SU-DHL-6 (cell line): ENCODE results near the gene ZDHHC4.
"Not testable (repeated sequence)": the region's sequence is repeated elsewhere in the genome, so short reads cannot be mapped to it uniquely, and the experiment has no call there.

ENCODE experiments used
- H2AFZ ChIP-seq: fragments of 200-600 bp; sonication (generic); 2 replicates; pipeline ENCODE4 v1.6.1; 2014; ENCODE audit warnings: low read depth, mild to moderate bottlenecking, moderate library complexity, mixed read lengths, antibody characterized with exemption, low read length; ENCODE audit not compliant: severe bottlenecking
- H3F3A ChIP-seq: fragments of 200-600 bp; shearing (Covaris generic); 2 replicates; pipeline ENCODE4 v1.6.0; 2016; ENCODE audit warnings: antibody characterized with exemption, mild to moderate bottlenecking; ENCODE audit not compliant: insufficient read depth
- H3K27ac ChIP-seq: fragments of 200-600 bp; sonication (generic); 2 replicates; pipeline ENCODE4 v1.5.1; 2016; ENCODE audit warnings: low read depth, mild to moderate bottlenecking, low read length, moderate library complexity, mixed read lengths
- H3K27me3 ChIP-seq: fragments of 200-600 bp; sonication (generic), shearing (Covaris generic); 2 replicates; pipeline ENCODE4 v1.6.0; 2014; ENCODE audit warnings: mild to moderate bottlenecking, low read length
- H3K36me3 ChIP-seq: fragments of 200-600 bp; sonication (generic); 2 replicates; pipeline ENCODE4 v1.6.1; 2014; ENCODE audit warnings: mild to moderate bottlenecking, low read length, mixed read lengths
- H3K4me2 ChIP-seq: fragments of 300-600, 200-600 bp; shearing (Covaris generic), sonication (generic); 2 replicates; pipeline ENCODE4 v1.6.0; 2014; ENCODE audit warnings: low read length, low read depth, mild to moderate bottlenecking; ENCODE audit not compliant: poor library complexity, severe bottlenecking
- H3K4me3 ChIP-seq: fragments of 200-600 bp; sonication (generic); 2 replicates; pipeline ENCODE4 v1.5.1; 2014; ENCODE audit warnings: antibody characterized with exemption, low read length, mild to moderate bottlenecking, mixed read lengths; ENCODE audit not compliant: insufficient read depth, poor library complexity, severe bottlenecking
- H3K79me2 ChIP-seq: fragments of 200-600 bp; sonication (generic); 2 replicates; pipeline ENCODE4 v1.6.1; 2014; ENCODE audit warnings: mild to moderate bottlenecking, low read length, moderate library complexity; ENCODE audit not compliant: insufficient read depth
- H3K9ac ChIP-seq: fragments of 200-600 bp; sonication (generic); 2 replicates; pipeline ENCODE4 v1.7.0; 2014; ENCODE audit warnings: mild to moderate bottlenecking, low read length
- H3K9me2 ChIP-seq: fragments of 200-600 bp; sonication (generic); replicated peaks from 2 replicates; pipeline ENCODE4 v1.6.1; 2014; ENCODE audit warnings: low read length; ENCODE audit not compliant: insufficient read depth
- H3K9me3 ChIP-seq: fragments of 200-600 bp; sonication (generic); 2 replicates; pipeline ENCODE4 v1.6.1; 2014; ENCODE audit warnings: low read length, mixed read lengths; ENCODE audit not compliant: insufficient read depth
- H4K20me1 ChIP-seq: fragments of 200-600 bp; sonication (generic); 2 replicates; pipeline ENCODE4 v1.6.1; 2014; ENCODE audit warnings: low read depth, mild to moderate bottlenecking, antibody characterized with exemption, low read length, moderate library complexity, mixed read lengths
- EZH2phosphoT487 ChIP-seq: fragments of 200-600 bp; sonication (generic), shearing (Covaris generic); conservative IDR thresholded peaks from 2 replicates; pipeline ENCODE4 v1.6.1; 2018; ENCODE audit warnings: mild to moderate bottlenecking, antibody characterized with exemption, low read length, moderate library complexity, mixed read lengths
- TF ChIP-seq, protein P1 (sequence below): fragments of 200-600 bp; sonication (generic); IDR thresholded peaks from one replicate; pipeline ENCODE4 v1.5.1; 2017; ENCODE audit warnings: antibody characterized with exemption, mild to moderate bottlenecking, low read length, moderate library complexity; ENCODE audit not compliant: insufficient read depth, poor library complexity, severe bottlenecking

The ZDHHC4 gene

DNA sequence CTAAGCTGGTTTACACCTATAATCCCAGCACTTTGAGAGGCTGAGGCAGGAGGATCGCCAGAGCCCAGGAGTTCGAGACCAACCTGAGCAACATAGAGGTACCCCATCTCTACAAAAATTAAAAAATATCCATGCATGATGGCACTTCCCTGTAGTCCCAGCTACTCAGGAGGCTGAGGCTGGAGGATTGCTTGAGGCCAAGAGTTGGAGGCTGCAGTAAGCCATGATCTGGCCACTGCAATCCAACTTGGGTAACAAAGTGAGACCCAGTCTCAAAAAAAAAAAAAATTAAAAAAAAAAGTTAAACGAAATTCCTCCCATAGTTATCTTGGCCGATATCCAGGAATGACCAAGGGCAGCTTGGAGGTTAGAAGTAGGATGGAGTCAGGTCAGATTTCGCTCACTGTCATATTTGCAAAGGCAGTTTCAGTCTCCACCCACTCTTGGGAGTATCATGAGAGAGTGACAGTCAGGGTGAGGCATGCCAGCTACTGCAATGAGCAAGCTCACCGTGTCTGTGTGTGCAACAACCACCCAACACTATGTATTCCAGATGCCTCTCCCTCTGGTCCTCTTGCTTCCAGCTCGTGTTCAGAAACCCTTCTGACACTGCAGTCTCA, 6.0 kb upstream of the ZDHHC4 start:
- H3F3A ChIP-seq: peaks cover 6% of the 10 kb centered on the region; the same call in 1 of the 2 replicates
- no peak overlapping the region for H3K9ac ChIP-seq
- no peaks in the 10 kb centered on the region for H3K27me3 ChIP-seq
- H3K4me3 ChIP-seq: no peak overlapping the region
- H3K9me2 ChIP-seq: no peaks in the 10 kb centered on the region
- no peaks in the 10 kb centered on the region for H3K9me3 ChIP-seq
- no peaks in the 10 kb centered on the region for H3K36me3 ChIP-seq
- no peak overlapping the region for H3K27ac ChIP-seq
- no peaks in the 10 kb centered on the region for H3K79me2 ChIP-seq
- no peak overlapping the region for H2AFZ ChIP-seq
- TF ChIP-seq EZH2phosphoT487: no peak
- TF ChIP-seq, protein P1, sequence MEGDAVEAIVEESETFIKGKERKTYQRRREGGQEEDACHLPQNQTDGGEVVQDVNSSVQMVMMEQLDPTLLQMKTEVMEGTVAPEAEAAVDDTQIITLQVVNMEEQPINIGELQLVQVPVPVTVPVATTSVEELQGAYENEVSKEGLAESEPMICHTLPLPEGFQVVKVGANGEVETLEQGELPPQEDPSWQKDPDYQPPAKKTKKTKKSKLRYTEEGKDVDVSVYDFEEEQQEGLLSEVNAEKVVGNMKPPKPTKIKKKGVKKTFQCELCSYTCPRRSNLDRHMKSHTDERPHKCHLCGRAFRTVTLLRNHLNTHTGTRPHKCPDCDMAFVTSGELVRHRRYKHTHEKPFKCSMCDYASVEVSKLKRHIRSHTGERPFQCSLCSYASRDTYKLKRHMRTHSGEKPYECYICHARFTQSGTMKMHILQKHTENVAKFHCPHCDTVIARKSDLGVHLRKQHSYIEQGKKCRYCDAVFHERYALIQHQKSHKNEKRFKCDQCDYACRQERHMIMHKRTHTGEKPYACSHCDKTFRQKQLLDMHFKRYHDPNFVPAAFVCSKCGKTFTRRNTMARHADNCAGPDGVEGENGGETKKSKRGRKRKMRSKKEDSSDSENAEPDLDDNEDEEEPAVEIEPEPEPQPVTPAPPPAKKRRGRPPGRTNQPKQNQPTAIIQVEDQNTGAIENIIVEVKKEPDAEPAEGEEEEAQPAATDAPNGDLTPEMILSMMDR: no peak
- no peaks in the 10 kb centered on the region for H4K20me1 ChIP-seq
- H3K4me2 ChIP-seq: no peak overlapping the region

DNA sequence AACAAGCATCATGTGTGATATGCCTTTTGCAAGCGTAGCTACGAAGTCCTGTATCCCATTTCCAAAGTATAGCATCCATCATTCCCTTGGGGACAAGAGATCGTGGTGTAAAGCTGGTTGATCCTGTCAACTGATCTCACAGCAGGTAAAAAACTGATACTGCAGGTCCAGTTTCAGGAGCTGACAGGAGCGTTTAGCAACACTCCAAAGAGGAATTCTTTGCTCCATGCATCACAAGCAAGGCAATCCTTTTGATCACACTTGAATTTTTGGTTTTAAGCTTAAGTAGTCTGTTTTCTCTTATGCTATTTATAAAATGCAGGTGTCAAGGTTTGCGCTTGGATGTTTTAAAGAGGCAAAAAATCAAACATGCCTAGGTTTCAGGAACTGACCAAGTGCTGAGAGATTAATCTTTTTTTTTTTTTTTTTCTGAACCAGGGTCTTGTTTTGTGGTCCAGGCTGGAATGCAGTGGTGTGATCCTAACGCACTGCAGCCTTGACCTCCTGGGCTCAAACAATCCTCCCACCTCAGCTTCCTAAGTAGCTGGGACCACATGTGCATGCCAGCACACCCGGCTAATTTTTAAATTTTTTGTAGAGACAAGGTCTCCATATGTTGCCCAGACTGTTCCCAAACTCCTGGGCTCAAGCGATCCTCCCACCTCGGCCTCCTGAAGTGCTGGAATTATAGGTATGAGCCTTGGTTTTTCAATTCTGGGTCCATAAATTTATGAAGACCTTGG, 1.8 kb upstream of the ZDHHC4 start:
- peaks cover 4% of the 10 kb centered on the region; the same call in 1 of the 2 replicates for H3K79me2 ChIP-seq
- H3K27ac ChIP-seq: no peak overlapping the region
- H3K9ac ChIP-seq: no peak overlapping the region
- no peaks in the 10 kb centered on the region for H4K20me1 ChIP-seq
- TF ChIP-seq EZH2phosphoT487: no peak
- H2AFZ ChIP-seq: no peak overlapping the region
- no peak overlapping the region for H3K4me3 ChIP-seq
- no peaks in the 10 kb centered on the region for H3K9me3 ChIP-seq
- H3F3A ChIP-seq: peaks cover 20% of the 10 kb centered on the region
- H3K4me2 ChIP-seq: no peak overlapping the region
- no peaks in the 10 kb centered on the region for H3K36me3 ChIP-seq
- no peaks in the 10 kb centered on the region for H3K27me3 ChIP-seq
- no peaks in the 10 kb centered on the region for H3K9me2 ChIP-seq

DNA sequence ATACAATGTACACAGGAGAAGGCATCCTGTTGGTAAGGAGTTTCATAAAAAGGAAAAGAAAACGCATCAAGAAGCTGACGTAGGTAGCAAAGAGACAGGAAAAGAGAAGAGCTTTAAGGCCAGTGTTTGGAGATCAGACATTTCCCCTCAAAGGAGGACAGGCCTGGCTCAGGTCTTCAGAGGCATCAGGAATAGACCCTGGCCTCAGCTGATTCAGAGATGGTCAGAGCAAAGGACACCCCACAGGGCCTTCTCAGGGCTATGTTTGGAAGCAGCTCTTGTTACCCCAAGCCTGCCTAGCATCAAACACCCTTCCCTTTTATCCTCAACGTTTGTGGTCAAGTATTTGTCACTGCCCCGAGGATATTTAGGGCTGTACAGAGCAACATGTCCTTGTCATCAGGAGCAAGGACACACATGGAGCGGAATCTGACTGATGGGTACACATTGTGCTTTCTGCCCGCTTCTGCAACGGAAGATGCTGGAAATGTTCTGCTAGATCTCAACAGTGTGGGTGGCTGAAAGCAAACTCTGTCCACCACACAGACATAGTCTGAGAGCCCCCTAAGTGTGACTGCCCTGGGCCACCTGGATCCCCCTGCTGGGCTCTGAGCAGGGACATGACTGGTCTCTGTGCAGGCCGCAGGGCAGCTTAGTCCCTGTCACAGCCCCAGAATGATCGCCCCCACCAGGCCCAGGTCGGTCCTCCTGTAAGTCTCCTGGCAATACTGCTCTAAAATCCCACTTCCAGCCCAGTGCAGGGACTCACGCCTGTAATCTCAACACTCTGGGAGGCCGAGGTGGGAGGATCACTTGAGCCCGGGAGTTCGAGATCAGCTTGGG, 1.0 kb upstream of the ZDHHC4 start:
- Histone ChIP-seq H3K79me2 (peaks cover 4% of the 10 kb centered on the region; the same call in 1 of the 2 replicates), H2AFZ (no peak overlapping the region), H3K27ac (no peak overlapping the region), H3K9ac (peak overlapping the region; percentile 1; the same call in 1 of the 2 replicates), H3F3A (peaks cover 21% of the 10 kb centered on the region), H3K9me2 (no peaks in the 10 kb centered on the region), H3K9me3 (no peaks in the 10 kb centered on the region), H4K20me1 (no peaks in the 10 kb centered on the region), H3K4me3 (peak overlapping the region; percentile 54), H3K36me3 (peaks cover under 1% of the 10 kb centered on the region; the same call in 1 of the 2 replicates), H3K27me3 (no peaks in the 10 kb centered on the region), H3K4me2 (peak overlapping the region; percentile 82)
- TF ChIP-seq, protein P1: no peak
- TF ChIP-seq EZH2phosphoT487: no peak

DNA sequence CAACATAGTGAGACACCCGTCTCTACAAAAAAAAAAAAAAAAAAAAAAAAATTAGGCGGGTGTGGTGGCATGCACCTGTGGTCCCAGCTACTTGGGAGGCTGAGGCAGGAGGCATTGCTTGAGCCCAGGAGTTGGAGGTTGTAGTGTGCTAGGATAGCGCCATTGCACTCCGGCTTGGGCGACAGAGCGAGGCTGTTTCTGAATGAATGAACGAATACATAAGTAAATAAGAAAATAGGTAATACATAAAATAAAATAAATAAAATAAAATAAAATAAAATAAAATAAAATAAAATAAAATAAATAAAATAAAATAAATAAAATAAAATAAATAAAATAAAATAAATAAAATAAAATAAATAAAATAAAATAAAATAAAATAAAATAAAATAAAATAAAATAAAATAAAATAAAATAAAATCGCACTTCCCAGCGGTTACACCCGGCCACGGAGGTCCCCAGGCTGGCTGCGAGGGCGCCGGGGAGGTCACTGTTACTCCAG, 336 bp upstream of the ZDHHC4 start:
- H3K27me3 ChIP-seq, H4K20me1 ChIP-seq, H3K27ac ChIP-seq, H3K36me3 ChIP-seq, H3K9me3 ChIP-seq, H3K9me2 ChIP-seq, H3K79me2 ChIP-seq: not testable (repeated sequence)
- peaks cover 27% of the 10 kb centered on the region for H3F3A ChIP-seq
- peak overlapping the region; percentile 82 for H3K4me2 ChIP-seq
- peak overlapping the region; percentile 92 for H2AFZ ChIP-seq
- peak overlapping the region; percentile 94 for H3K9ac ChIP-seq
- peak overlapping the region; percentile 96 for H3K4me3 ChIP-seq
